GM21381 (cell line): ENCODE data around the gene STARD13.
"Not testable (repeated sequence)": the region's sequence is repeated elsewhere in the genome, so short reads cannot be mapped to it uniquely, and the experiment has no call there.

ENCODE experiments used
- ATAC-seq: cut with Tn5 transposase; IDR thresholded peaks from one replicate; pipeline ENCODE4 v1.9.1; 2021; ENCODE audit warnings: mild to moderate bottlenecking, moderate library complexity; ENCODE audit not compliant: unreplicated experiment

Gene STARD13

DNA sequence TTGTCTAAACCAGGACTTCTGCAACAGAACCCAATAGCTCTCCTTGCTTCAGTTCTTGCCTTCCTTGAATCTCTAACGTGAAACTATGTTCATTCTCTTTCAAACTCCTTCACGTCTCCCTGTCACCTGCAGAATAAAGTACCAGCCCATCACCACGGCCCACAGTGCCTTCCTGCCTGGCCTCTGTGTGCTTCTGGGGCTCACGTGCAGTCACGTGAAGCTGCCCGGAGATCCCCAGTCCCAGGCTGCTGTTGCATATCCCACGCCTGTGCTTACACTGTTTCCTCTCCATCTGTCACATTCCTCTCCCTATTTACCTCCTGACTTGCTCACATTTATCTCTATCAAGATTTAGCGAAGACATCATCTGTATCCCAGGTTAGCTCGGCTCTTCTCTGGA lies 102.8 kb downstream of the STARD13 start:
- no peak for ATAC-seq

DNA sequence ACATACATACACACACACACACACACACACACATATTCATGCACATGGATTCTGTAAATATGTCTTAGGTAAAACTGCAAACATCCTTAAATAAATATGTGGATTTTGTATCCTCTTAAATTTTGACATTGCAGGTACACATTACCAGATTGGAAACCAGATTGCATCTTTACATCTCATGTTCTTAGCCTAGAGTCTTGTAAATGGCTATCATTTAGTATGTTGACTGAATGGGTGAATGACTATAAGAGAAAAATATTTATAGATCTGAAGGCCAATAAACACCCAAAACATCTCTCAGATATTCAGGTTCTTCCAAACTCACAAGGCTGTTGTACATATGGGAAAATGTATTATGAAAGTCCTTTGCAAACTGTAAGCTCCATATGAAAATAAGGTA lies 104.3 kb downstream of the STARD13 start:
- ATAC-seq = no peak

DNA sequence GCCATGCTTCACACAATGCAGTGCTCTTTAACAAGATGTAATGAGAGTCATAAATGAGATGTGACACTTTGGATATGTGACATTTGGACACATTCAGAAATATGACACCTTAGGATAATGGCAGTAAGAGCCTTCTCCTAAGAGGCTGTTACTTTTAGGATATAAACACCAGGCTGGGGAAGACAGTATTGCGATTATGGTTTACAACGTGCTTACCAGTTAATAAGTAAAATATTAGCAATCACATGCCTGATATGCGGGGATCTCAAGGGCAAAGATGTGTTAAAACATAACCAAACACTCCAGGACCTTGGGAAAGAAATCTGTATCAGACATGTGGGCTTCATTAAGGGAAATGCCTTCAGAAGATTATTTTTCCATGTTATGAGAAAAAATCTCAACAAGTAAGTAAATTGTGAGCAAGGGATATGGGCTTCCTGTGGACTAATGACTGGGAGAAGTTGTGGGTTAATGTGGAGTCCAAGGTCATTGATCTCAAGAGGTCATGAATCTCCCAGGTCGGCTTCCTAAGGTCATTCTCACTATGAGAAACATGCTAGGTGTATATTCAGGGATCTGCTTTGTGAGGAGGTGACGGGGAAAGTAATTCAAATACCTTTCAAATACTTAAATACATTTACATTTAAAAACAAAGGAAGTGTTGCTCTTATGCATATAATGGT lies 105.3 kb downstream of the STARD13 start:
- no peak for ATAC-seq

DNA sequence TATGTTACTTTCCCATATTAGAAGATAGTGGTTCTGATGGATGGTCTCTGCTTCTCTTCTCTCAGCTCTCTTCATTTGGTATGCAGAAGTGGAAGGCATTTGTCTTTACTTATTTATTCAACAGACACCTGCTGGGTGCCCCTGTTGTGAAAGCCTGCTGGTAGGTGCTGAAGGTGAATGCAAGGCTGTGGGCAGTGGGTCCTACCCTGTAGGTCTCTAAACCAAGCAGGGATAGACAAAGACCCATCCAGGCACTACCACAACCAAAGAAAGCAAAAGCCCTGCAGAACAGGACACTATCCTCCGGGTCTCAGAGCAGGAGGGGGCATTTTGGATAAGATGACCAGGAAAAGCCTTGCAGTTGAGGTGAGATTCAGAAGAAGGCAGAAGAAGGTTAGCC lies 106.1 kb downstream of the STARD13 start:
- no peak for ATAC-seq

DNA sequence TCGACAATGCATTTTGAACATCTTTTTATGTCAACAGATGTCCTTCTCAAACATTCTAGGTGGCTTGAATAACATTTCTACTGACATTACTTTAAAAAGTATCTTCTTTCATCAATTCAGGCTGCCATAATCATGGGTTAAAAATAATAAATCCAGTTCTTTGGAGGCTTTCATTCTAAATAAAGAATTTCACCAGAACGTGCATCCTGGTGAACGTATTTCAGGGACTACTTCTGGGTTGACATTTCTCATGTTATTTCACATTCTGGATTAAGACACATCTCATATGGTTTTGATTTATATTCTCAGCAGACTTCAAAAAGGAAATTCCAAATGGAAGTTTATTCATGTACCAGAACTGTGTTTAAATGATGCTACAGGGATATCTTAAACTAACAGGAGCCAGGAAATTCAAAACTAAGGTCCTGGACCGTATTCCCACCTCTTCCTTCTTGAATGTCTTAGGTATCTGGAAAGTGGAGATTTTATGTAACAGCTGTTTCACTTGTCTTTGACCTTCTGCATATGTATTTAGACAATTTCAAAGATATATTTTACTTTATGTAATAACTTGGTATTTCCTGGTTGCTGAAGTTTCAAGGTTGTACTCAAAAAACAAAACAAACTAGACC lies 107.2 kb downstream of the STARD13 start:
- ATAC-seq = no peak

DNA sequence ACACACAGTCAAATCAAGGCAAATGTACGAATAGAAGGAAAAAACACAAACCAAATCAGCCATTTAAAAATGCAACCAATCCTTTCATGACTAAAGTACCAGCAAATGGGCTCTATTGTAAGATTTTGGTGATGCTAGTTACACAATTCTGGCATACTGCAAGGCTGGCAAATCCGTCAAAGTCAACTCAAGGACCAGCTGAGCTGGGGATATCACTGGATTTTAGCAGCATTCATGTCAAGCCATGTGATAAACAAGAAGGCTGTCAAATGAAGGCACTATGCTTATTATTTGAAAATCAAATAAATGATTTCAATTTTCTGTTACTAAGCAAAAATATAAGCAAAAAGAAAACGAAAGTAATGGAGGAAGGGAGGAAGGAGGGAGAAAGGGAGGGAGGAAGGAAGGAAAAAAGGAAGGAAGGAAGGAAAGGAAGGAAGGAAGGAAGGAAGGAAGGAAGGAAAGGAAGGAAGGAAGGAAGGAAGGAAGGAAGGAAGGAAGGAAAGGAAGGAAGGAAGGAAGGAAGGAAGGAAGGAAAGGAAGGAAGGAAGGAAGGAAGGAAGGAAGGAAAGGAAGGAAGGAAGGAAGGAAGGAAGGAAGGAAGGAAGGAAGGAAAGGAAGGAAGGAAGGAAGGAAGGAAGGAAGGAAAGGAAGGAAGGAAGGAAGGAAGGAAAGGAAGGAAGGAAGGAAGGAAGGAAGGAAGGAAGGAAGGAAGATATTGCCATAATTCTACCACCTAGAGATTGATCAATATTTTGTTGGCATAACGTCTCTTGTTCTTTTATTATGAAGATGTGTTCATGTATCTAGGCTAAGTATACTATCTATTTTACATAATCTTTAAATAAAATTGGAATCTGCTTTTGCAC lies 108.0 kb downstream of the STARD13 start:
- ATAC-seq = not testable (repeated sequence)

DNA sequence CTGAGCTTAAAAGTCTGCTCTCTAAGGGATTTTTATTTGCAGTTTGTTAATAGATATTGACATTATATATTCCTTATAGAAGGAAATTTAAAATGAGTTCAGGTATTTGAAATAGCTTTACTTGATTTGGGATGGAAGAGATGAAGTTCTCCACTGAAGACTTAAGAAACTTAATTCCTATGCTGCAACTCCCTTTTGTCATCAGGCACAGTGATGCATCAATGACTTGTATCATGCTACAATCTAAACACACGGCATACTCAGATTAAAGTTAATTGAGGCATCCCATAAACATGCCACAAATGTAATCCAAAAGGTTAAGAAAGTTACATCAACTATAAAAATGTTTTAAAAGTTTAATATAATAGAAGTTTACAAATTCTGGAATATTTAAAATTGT lies 109.0 kb downstream of the STARD13 start:
- no peak for ATAC-seq

DNA sequence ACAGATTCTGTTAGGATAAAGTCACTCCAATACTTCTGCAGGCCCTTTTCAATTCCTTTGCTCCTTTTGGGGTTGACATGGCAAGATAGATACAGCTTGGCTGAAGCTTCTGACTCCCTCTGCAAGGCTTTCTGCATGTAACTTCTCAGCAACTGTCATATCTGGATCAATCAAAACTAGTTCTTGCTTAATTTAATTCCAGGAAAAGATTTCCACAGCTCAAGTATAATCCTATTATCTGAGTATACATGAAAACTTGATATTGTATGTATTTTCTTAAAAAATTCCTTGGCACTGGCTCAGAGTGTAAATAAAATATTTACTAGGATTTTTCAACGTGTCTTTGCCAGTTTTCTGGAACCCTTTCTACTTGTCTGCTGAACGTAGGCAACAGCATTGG lies 109.6 kb downstream of the STARD13 start:
- no peak for ATAC-seq

DNA sequence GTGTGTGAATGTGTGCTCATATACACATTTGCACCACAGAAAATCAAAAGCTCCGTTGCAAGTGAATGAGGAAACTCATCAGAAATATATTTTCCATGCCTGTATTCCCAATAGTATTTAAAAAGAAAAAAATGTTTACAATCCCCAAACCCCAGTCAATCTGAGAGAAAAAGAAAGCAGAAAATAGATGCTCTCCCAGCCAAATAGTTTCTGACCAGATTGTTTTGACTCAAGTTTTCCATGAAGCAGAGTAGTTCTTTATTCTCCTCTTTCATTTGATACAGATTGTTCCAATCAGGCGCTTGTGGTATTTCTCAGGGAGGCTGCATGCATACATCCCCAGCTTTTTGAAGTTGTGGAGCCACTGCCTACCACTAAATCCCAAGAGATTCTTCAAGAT lies 110.6 kb downstream of the STARD13 start:
- ATAC-seq = no peak

DNA sequence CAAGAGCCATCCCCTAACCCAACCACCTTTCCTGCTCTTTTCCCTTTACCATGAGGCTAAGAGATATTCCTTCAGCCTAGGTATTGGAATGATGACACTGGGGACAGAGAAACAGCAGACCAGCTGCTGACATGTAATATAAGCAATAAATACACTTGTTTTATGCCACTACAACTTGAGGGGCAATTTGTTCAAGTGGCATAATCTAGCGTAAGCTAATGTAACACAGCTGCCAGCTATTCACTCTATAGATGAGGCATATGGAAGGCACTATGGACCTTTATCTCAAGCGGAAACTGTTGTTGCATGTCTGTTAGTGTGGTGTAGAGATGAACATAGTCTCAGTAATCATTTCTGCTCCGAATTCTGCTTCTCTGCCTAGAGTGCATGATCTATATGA lies 111.1 kb downstream of the STARD13 start:
- ATAC-seq = no peak

DNA sequence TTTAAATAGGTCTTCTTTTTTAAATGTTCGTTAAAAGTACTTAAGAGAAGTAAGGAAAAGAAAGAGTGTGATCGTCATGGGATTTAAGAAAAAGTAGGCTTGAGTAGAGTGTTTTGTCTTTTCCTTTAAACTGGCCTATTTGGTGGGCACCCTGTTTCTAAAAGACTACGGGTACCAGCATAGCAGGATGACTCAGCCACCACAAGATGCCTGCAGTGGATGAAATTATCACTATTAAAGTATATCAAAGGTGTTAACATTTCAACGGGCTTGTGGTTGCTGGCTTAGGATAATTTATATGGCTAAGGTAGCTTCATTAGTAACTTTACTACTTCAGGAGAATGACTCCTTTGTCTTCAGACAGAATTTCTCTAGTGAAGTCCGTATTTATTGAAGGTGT lies 112.6 kb downstream of the STARD13 start:
- ATAC-seq = no peak

DNA sequence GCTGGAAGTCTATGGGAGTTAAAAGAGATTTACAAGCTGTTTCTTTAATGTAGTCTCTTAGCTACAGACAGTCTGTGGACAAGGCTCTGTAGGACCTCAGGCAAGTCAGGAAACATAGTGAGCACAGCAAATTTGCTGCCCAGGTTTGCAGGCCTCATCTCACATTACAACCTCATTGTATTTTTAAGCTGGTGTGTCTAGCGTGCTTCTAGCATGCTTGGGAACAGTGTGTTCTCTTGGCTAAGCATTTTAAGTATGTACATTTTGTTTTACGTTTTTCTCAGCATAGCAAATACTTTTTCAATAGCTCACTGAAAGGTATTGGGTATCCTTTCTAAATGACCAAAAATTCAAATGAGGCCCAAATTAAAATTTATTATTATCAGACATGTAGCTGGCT lies 113.2 kb downstream of the STARD13 start:
- ATAC-seq = no peak

DNA sequence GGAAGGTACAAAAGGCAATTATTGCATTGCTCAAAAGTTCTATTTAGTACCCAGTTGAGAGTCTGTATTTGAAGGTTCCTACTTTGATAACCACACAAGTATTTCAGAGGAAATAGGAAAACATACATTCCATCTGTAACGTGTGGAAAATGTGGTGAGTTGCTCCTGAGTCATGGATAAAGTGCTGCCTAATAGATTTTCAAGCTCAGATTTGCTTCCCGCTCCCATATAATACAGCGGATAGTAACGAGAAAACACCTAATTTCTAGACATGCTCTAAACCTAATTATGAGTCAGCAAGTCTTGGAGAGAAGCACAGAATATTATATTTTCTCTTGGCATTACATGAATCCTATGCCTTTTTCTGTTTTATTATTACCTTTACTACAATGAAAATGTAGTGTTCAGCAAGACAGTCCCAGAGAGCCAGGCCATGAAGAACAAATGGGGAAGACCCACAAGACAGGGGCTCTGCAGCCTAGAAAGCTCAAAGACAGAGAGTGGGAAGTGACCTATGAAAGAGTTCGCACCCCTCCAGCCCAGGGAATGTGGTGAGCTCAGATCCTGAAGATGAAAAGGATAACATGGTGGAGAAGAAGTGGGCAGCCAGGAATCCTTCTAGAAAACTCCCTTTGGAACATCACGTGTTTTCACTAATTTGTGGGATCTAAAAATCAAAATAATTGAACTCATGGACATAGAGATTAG lies 116.1 kb downstream of the STARD13 start:
- no peak for ATAC-seq

DNA sequence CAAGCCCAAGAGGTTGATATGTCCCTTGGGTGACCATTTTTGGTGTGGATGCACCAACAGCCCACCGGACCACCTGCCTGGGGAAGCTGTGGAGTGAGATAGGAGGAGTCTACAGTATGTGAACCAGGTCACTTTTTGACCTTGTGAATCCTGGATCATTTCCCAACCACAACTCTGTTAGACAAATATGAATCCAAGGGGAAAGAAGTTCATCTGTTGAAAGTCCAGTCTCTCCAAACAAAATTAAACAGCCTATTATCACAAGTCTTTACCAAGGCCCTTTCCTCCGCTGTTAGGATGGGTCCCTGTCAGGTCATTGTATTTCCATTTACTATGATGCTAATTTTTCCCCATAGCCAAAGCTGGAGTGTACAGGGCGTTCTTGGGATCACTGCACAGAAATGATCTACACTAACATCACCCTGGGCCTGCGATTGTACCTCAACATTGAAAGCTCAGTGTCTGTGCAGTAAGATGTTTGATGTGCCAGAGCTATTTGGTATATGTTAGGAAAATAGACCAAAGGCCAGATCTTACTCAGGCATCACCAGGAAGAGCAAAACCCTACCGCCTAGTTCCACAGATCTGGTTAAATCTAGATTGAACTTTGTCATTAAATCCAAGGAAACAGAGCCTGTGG lies 117.1 kb downstream of the STARD13 start:
- ATAC-seq = no peak

DNA sequence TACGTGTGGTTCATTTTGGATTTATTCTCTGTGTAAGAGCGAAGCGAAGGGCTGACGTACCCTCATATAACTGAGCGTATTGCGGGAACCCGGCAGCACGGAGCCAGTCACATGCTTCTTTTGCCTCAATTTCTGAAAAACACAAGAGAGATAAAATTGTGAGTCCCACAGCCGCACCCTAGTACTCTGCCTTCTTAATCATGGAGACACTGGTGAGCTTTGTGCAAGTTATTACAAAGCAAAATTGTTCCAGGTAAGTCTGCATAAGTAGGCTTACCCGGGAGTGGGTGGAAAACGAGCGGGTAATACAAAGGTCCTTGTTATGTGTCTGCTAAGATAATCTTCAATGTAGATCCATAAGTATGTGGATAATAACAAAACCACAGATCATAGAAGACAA lies 118.1 kb downstream of the STARD13 start:
- ATAC-seq = no peak

DNA sequence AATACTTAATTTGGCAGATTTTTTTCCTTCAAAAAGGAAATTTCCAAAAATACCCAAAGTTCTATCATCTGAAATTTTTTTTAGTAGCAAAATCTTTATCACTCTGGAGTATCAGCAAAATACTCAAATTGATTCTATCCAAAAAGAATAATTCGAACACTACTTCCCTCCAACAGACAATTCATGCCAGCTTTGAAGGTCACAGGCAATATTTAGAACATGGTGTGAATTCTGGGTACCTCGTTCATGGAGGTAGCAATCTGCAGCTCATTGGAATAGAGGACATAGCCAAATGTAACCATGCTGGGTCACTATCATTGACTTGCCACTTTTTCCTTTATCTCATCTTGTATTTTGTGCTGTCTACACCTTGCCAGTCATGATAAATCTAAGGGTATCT lies 119.8 kb downstream of the STARD13 start:
- ATAC-seq = no peak

DNA sequence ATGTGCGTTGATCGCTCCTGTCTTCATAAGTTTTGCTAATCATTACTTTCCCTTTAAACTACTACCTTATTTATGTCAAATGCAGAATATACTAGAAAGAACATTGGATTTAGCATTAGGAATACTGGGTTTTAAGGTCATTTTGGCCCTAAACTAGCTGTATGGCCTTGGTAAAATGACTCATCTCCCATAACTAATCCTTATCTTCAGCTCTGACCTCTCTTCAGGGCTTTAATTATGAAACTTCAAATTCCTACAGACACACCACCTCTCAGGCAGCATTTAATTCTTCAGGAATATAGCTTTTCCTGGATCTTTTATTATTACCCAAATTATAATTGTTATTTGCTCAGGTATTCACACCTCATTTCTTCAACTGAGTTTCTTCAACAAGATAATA lies 121.2 kb downstream of the STARD13 start:
- ATAC-seq = no peak

DNA sequence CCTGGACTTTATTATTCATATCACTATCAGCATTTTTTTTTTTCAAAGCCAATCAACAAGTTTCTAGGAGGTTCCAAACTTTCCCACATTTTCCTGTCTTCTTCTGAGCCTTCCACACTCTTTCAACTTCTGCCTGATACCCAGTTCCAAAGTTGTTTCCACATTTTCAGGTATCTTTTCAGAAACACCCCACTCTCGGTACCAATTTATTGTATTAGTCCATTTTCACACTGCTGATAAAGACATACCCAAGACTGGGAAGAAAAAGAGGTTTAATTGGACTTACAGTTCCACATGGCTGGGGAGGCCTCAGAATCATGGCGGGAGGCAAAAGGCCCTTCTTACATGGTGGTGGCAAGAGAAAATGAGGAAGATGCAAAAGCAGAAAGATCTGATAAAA lies 122.8 kb downstream of the STARD13 start:
- ATAC-seq = not testable (repeated sequence)

DNA sequence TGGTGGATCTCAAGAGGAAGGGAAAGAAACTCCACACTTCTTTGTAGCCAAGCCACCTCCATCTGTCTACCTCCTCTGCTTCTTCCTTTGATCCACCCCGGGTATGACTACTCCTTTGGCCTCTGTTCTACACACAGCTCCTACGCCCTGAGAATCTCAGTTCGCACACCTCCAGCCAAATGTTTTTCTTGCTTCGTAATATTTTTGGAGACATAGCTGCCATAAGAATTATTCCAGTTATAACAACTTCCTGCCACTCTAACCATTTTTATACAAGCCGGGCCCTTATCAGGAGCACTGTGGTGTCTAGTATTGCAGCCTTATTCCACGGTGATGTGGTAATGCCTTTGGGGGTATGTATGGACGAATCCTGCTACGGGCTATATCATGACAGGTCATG lies 126.7 kb downstream of the STARD13 start:
- ATAC-seq = no peak

DNA sequence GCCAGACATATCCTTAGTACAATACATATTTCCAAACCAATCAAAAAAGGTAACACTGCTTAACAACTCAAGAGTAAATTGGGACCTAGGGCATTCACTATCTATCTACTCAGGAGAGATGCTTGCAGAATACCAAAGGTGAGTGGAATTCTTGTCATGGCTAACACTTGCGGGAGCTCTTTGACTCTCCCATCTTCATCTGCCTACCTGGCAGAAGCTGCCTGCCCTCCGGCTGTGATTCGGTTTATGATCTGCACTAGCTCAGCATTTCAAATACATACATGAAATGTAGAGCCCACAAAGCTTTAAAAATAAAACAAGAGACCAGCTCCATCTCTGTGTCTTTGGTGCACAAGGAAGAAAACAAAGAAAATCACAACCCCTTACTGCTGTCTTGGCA lies 127.3 kb downstream of the STARD13 start:
- no peak for ATAC-seq

DNA sequence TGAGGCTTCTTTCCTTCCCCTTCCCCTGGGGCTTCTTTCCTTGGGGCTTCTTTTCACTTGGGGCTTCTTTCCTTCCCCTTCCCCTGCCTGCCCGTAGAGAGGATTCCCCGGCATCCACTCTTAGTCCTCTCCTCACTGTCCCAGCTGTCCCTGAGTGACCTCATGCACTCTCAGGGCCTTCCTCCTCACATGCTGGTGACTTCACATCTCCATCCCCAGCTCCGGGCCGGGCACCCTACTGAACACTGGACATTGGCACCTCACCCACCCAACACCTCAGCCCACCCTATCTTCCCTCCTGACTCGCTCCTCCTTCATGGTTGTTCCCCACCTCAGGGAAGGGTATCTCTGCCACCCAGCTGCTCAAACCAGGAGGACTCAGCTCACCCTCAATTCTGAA lies 130.6 kb downstream of the STARD13 start:
- no peak for ATAC-seq
